HG03175 (cell line): ENCODE results near the gene BOC.

Source experiments
- ATAC-seq: cut with Tn5 transposase; IDR thresholded peaks from one replicate; pipeline ENCODE4 v1.9.1; 2021; ENCODE audit warnings: mild to moderate bottlenecking, moderate library complexity; ENCODE audit not compliant: unreplicated experiment

BOC gene

DNA sequence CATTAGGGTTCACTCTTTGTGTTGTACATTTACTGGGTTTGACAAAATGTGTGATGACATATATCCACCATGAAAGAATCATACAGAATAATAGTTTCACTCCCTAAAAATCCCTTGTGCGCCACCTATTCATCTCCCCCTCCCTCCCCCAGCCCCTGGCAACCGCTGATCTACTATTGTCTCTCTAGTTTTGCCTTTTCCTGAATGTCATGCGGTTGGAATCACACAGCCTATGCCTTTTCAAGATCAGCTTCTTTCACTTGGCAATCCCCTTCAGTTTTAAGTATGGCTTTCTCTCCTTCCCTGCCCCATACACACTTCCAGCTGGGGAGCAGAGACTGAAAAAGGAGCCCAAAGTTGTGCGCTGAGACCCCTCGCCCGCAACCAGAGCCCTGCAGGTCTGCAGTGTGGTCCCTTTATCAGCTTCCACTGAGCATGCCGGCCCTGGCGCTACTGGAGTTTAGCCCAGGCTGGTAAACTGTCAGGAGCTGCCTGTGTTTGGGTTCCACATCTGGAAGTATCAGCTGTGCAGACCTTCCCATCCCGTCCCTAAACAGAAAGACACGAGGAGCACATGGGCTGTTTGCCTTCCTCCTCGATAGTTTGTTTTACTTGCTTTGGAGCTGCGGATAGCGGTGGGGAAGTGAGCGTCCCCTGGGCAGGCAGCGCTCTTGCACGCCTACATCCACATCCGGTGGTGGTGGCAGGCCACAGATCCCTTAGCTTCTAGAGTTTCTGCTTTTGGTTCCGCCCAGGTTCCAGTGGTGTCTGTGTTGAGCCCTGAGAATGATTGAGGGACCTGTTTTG is 12.3 kb downstream of the BOC start:
- peak; percentile 65 for ATAC-seq

DNA sequence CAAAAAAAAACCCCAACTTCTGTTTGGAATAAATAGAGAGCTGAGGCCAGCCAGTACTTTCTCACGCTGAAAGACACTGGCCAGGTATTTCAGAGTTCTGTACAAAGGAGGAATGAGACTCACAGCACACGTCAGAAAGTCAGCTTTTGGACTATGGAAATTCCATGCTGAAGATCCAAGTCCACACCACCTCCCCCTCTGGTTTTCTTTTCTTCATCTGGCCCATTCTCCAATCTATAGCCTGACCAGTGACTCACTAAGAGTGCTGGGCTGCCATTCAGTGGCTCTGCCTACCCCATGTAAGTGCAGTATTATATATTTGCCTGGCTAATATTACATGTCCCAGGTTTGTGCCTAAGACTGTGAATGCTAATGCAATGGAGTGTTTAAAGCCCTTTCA is 13.9 kb downstream of the BOC start:
- no peak for ATAC-seq

DNA sequence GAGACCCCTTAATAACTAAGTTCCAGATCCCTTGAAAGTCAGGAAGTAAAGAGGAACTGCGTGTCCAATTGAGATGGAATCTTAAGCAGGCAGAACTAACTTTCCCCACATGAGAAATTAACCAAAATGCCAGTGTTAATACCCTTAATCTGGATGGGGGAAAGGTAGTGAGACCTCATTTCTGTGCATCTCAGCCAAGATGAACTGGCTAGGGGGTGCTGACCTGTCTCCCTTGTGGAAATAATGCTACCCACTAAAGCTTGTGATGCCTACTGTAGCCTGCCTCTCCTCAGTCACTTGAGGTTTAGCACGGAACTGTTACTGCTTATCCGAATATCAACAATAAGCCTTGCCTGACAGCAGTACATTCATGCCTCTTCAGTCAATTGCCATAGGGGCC is 15.1 kb downstream of the BOC start:
- no peak for ATAC-seq

DNA sequence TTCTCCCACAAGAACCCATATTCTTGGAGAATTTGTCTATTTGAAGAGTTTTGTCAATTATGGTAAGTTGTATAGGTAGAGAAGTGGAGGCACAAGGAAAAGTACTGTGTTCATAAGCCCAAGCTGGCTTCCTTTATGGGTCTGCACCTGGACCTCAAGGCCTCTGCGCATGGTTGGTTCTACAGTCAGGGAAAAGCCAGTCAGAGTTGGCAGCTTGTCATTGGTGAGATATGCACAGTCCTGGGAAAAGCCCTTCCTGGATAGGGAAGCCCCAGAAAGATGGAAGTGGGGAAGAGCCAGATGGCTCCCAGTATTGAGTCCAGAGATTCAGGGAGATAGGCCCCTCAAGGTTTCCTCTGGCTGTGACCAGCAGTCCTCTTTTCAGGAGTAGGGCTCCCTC is 15.8 kb downstream of the BOC start:
- ATAC-seq: no peak

DNA sequence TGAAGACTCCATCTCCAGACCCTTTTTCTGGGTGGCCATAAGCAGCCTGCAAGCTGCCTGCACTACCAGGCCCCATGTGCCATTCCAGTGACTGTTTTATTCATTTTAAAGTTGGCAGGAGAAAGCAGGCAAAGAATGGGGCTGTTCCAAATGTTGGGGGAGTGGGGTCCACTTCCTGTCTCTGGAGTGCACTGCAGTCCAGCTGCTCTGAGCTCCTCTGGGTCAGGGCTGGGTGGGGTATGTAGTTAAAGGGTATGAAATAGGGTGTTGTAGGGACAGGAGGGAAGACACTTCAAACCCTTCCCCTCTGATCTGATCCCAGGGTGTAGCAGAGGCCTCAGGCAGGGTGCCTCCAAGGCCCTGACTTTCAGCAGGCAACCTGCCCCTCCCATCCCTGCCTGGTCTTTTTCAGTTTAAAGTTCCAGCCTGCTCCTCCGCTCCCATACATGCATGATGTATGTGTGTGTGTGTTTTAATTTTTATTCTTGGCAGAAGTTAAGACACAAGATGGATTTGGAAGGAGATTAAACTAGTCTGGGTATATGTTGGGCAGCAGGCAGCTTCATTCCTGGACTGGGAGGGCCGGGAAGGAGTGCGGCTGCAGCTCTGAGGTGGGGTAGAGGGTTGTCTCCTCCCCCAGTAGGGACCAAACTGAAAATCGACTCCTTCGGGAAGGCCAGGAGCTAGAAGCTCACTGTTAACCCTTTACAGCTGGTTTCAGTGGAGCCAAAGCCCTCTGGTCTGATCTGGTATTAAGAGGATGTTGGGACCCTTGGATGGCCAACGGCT is 17.3 kb downstream of the BOC start:
- ATAC-seq: no peak

DNA sequence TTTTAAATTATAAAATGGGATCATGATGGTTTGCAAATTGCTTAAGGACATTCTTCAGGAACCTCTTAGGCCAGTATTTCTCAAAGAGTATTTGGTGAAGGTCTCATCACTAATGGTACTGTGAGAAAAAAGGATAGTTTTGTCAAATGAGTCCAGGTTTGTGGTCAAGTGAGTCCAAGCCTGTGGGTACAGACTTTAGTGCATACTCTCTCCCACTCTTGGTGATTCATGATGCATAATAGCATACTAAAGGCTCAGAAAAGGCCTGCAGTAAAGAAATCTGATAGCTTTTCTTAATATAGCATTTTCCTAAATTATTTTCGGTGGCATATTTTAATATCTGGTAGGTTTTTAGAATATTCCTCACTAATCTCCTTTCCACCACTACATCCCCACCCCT is 20.0 kb downstream of the BOC start:
- ATAC-seq: no peak

DNA sequence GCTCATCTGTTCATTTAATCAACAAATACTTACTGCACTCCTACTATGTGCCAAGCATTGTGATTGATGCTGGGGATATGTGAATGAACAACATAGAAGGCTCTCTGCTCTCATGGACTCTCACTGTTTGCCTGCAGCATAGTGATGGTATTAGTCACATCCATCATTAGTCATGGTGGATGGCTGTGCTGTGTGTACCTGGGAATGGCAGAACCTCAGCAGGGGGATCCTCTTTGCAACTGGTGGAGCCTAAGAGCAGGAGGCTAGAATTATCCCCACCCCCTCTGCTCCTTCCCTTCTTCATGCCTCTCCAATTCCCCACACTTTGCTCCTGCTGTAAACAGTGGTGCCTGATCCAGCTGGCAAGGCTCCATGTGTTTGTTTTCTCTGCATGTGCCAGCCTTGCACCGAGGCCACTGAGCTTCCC is 20.5 kb downstream of the BOC start:
- ATAC-seq: no peak

DNA sequence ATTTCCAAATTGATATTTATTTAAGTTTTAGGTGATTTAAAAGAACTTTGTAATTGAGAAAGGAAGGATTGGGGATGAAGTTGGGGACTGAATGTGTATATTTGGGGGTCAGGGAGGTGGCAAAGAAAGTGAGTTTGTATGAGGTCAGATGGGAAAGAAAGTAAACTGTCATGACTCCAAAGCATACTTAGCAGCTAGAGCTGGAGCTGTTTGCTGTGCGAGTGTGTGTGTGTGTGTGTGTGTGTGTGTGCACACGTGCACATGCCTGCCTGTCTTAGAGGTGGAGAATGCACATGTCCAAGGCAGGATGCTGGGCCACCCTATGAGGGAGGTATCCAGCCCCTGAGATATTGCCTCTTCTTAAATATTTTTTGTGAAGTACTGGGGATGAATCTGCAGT is 21.0 kb downstream of the BOC start:
- no peak for ATAC-seq

DNA sequence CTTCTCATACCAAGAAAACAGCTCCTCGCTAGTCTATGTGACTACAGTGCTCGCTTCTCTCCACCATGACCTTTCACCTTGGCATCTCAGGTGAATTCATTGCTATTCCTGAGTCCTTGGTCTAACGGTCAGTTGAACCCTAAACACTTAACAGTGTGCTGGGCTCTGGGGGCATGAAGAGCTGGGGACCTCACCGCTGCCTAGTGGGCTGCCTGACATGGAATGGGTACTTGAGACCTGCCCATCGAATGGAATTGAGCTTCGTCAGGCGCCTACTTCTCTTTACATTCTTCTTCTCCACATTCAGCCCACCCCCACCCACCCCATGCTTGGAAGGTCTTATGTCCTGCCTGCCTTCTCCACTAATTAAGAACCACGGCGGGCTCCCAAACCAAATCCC is 22.1 kb downstream of the BOC start:
- no peak for ATAC-seq

DNA sequence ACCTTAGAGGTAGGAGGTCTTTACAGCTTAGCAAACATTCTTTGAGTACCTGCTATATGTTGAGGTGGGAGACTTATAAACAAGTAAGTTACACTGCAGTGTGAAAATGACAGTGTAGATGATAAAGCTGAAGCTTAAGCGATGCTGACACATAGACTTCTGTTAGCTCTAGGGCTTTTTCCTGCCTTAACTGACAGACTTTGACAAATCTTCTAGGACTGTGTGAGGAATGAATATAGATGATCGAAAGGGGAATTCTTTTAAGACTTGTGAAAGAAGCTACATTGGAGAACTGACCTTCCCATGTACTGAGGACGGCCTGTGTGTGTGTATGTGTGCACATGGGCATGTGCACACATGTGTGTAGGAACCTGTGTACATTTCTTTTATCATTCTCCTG is 22.7 kb downstream of the BOC start:
- no peak for ATAC-seq

DNA sequence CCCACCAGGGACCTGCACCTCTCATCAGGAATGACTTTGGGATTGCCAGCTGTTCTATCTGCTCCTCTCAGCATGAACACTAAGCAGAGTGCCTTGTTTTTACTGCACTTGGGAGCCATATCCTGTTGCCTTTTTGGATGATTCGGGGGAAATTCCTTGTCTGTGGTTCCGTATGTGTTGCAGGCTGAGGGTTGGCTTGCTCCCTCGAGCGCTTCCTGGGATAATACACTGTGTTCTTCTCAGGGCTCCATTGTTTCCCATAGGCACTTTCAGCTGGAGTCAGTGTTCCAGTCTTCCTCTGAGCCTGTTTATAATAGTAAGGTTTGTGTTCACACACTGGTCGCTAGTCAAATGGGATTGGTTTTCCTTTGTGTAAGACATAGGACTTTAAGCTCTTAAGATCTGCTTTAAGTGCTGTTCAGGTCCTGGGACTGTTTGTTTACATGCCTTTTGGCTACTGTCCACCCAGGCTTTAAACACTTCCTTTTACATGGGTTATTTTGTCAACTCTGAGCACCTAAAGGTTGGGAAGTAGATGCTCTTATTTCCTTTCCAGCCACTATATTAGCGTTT is 23.4 kb downstream of the BOC start:
- no peak for ATAC-seq

DNA sequence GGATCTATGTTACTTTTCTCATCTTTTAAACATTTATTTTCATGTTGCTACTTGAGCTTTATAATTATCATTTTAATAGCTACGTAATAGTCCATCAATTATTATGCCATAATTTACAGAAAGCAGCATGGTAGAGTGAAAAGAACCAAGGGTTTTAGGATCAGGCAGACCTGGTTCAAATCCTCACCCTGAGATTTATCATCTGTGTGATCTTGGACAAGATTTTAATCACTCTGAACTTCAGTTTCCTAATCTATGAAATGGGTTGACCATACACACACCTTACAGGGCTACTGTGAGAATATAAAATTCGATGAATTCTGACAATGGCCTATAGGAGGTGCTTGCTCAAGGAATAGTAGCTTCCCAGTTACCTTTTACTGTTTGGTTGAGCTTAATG is 27.1 kb downstream of the BOC start:
- no peak for ATAC-seq

DNA sequence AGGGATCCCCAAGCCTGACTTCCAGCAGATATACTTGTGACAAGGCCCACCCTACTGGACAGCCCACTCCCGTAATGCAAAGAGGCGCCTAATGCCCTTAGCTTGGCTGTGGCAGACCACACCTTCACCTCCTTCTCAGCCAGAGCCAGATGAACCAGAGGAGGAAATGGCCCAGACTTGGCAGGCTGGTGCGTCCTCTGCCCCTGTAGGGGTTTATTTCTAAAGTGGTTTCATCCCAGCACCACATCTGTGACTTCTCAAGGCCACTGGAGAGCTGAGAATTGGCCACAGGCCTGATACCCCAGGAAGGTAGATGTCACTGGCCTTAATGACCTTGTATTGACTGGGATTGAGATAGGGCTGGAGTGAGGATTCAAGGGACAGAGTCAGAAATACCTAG is 29.5 kb downstream of the BOC start:
- no peak for ATAC-seq

DNA sequence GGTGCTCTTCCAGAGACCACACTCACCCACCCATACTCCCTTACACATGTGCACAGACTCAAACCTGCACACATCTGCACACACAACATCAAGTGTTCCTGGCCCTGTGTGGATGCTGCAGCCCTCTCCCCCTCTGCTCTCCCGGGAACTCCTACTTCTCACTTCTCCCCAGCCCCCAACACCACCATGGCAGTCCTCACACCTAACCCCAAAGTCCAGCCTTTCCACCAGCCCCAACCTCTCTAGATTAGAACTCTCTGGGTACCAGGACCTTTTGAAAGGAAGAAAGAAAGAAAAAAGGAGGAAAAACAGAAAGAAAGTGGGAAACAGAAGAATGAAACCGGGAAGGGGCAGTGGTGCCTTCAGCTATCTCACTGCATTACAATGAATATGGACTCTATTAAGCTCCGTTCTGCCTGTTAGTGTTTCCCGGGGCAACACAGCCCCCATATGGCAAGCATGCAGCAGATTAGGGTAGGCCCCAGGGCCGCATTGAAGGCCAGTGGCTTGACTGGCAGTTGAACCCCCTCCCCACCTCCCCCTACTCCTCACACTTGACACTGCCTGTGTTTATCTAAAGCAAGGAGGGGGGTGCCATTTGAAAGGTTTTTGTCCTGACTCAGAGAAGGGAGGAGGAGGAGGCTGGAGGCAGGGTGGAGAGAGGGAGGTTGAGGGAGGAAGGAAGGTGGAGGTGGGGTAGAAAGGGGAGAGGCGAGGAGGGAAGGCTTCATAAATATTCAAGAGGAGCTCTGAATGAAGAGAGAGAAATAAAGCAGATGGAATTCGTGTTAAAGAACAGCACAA is 30.1 kb downstream of the BOC start:
- ATAC-seq: no peak

DNA sequence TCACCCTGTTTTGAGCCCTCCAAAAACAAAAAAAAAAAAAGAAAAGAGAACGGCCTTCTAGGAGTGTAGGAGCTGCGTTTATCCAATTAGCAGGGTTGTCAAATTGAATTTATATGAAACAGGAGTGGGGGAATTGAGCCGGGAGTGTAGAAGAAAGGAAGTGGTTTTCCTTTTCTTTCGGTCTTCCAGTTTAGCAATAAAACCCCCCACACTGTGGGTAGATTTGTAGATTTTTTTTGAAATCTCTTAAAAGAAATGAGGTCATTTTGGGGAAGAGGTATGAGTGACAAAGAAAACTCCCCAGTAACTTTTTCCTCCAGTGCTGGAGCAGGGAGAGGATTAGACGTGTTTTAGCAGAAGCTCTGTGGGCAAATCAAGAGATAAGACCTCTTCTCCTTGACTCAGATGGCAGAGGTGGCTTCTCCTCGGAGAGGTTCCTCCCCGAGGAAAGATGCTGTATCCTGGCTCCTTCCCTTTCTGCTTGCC is 30.8 kb downstream of the BOC start:
- ATAC-seq: no peak

DNA sequence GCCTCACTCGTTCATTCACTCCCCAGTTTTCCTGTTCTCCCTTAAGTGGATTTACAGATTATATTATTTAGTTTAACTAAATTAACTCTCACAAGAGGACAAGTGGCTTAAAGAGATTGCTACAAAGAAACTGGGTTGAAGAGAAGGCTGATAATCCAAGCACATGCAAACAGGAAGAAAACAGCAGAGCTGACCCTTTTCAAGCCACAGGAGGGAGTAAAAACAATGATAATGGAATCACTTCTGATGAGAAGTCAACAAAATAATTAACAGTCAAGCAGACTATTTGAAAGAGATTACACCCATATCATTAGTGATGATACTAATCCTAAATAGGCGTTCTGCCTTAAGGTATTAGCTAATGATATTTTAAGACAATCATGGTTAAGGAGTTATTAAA is 31.7 kb downstream of the BOC start:
- no peak for ATAC-seq

DNA sequence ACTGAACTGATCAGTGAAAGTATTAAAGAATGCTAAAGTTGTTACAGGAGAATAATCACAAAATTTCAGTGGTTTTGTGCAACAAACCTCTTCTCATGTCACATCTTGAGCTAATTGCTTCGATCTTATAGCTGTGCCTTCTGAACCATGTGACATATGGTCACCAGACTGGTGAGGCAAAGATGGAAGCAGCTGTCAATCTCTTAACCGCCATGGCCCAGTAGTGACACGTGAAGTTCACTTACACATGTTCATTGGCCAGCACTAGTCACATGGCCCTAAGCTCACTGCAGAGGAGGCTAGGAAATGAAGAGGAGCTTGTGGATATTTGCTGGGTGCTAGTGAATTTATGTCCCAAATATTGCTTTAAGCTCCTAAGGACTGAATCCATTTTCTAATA is 32.5 kb downstream of the BOC start:
- no peak for ATAC-seq

DNA sequence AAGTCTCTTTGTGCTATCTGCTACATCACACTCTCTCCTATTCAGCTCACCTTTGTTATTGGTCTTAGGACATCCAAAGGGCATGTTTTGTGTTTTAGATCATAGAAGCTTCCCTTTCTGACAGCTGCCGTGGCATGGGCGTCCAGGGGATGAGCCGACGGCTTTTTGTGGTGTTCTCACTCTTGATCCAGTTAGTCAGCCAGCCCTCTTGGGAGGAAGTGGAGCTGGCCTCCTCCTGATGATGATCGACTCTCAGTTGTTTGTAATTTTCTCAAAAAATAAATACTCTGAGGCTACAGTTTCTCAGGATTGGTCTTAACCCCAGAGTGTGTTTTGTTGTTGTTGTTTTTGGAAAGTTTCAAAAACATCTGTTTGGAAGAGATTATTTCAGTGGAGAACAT is 34.4 kb downstream of the BOC start:
- no peak for ATAC-seq

DNA sequence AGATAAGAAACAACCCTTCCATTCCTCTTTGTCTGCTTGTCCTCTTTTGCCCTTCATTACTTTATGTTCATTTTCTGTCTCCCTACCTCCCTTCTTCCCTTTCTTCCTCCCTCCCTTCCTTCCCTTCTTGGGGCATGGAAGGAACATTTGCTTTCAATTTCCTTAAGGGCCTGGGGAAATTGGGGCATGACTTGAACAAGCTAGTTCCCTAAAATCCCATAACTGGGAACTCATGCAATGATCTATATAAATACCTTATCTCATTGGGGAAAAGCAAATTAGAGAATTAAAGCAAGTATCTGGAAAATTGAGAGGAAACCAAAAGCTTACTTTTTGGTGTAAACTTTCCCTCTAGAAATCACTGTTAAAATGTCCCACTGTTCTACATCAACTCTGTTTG is 35.7 kb downstream of the BOC start:
- ATAC-seq: no peak

DNA sequence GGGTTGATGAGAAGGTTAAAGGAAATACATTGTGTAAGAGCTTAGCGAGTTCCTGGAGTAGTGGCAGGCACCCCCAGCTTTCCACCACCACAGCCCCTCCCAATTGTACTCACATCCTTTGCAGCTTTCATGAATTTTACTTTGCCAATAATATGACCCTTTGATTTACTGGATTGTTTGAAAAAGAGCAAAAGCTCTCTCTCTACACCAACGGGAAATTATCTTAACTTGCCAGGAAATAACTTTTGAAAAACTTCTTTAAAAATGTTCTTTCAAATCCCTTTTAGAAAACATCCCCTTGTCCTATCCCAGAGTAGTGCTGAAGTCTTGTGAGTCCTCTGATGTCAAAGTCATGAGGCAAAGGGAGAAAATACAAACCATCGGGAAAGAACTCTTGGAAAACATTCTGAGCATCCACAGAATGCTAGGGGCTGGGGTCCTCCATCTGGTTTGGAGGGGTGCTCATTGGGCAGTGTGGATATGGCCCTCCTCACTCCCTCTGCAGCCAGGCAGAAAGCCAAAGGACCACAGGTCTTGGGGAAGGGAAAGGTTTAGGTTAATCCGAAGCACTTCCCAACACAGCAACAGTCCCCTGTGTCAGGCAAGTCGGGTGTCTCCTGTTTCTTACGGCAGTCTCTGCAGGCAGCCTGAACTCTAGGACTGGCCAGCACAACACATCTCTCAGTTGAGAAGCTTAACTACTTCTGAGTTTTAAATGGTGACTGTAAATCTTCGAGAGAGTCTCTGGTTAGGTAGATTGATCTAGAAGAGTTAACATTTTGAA is 36.5 kb downstream of the BOC start:
- ATAC-seq: no peak
